Left forelimb (tissue), 1 donor: ENCODE results near the gene SLC4A7.
"Not testable (repeated sequence)": the region's sequence is repeated elsewhere in the genome, so short reads cannot be mapped to it uniquely, and the experiment has no call there.

ENCODE experiments used
- DNase-seq: peaks from one replicate; pipeline ENCODE4 v3.0.0-alpha.2; 2018; ENCODE audit warnings: low spot score

The SLC4A7 gene

GRCh38 chr3:27484015-27484844 is at the start of gene SLC4A7:
SLC4A7 (minus strand) TSS chr3:27484384; CDS start chr3:27484126, 258 bp downstream.
- DNase-seq, result peak; percentile 99

GRCh38 chr3:27533261-27533607 is 49.0 kb upstream of the SLC4A7 start:
- no peak for DNase-seq

GRCh38 chr3:27532426-27533260 is 48.5 kb upstream of the SLC4A7 start:
- no peak for DNase-seq

DNA sequence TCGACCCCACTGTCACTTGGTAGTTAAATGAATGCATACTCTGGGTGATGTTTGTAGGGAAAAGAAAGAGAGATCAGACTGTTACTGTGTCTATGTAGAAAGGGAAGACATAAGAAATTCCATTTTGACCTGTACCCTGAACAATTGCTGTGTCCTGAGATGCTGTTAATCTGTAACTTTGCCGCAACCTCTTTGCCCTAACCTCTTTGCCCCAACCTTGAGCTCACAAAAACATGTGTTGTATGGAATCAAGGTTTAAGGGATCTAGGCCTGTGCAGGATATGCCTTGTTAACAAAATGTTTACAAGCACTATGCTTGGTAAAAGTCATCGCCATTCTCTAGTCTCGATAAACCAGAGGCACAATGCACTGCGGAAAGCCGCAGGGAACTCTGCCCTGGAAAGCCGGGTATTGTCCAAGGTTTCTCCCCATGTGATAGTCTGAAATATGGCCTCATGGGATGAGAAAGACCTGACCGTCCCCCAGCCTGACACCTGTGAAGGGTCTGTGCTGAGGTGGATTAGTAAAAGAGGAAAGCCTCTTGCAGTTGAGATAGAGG is 47.1 kb upstream of the SLC4A7 start:
- DNase-seq, result not testable (repeated sequence)

DNA sequence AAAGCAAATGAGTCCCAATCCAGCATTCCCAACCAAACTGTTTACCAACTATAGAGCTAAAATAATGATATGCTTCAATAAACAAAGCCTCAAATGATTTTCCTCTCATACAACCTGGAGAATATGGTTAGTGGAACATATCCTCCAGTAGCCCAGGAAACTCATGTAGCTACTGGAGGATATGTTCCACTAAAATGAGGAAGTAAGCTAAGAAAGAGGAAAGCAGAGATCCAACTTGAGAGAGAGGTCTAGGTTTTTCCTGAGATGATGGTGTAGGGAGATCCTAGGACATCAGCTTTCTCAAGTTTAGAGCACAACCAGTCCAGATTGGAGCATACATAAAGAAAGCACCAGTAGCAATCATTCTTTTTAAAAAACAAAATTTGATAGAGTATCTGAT is 44.6 kb upstream of the SLC4A7 start:
- no peak for DNase-seq

- no peak for DNase-seq
These were observed 42.6 kb upstream of the SLC4A7 start for GRCh38 chr3:27526614-27527315.

- no peak for DNase-seq
These were observed 37.7 kb upstream of the SLC4A7 start for GRCh38 chr3:27521872-27522265.

GRCh38 chr3:27521179-27521871 is 37.1 kb upstream of the SLC4A7 start:
- DNase-seq, result no peak

DNA sequence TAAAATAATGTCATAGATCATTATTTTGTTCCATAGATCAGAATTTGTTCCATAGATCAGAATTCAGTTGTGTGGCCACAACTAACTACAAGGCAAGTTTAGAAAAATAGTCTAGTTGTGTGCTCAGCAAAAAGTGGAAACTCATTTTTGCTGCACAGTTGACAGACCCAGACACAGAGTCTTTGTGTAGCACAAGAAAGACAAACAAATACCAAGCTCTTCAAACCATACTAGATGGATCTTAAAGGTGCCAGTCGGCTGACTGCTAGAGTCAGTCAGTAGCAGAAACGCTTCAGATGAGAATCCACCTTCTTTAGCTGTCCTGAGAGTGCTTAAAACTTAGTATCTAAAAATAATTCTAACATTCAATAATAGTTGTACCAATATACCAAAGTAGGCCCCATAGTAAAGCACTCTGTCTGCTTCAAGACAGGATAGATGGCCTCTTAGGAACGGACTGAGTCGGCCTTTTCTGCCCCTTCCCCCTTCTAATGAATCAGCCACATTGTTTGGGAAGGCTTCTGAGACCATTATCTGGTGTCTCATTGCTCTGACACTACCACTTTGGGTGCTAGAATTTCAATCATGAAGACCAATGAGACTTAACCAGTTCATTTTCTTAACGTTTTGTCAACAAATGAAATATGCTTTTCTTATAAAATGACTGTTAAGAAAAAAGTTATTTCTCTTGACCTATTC is 27.7 kb upstream of the SLC4A7 start:
- no peak for DNase-seq

GRCh38 chr3:27509376-27509775 is 25.2 kb upstream of the SLC4A7 start:
- DNase-seq, result no peak

GRCh38 chr3:27508424-27508823 is 24.2 kb upstream of the SLC4A7 start:
- no peak for DNase-seq

DNA sequence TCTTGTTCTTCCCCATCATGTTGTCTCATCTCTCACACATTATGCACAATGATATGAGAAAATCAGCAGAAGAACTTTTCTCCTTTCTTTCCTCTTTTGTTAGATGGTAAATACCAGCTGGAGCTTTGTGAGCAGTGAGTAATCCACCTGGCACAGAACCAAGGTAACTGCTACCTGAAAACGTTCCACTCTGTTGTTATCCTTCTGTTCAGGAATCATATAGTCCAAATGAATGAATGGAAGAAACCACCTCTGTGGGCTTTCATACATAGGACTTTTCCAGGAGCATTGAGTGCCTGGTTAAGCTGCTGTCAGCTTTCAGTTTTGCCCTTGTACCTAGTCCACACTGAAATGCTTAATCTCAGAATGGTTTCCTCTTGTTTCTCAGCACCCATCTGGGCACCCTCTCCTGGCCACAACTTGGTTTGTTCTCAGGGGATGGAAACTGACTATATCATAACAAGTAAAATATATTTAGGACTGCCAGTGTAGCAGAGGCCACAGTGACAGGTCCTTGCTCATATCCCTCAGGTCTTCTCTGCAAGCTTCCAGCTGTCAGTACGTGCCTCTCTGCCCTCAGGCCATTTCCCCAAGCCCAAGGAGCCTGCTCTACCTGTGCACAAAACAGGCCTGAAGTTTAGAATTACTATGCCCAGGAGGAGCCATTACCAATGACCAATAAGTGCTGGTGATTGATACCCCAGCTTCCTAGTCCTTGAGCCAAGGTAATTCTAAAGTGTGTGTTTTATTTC is 23.5 kb upstream of the SLC4A7 start:
- DNase-seq, result no peak

- no peak for DNase-seq
These were observed 22.9 kb upstream of the SLC4A7 start for GRCh38 chr3:27507111-27507510.

DNA sequence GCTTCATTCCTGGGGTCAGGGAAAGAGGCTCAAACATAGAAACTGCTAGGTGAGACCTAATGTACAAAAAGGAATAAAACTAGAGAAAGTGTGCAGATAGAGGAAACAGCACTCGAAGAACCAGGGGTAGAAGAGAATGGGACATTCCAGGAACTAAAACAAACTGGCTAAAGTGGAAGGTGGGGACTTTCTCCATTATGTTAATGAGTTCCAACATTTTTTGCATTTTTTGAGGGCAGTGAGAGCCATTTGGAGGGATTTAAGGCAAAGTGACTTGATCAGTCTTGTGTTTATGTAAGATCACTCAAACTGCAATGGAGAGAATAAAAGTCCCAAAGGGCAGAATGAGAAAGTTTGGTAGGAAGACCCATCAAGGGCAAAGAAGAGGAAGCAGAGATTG is 20.6 kb upstream of the SLC4A7 start:
- no peak for DNase-seq

DNA sequence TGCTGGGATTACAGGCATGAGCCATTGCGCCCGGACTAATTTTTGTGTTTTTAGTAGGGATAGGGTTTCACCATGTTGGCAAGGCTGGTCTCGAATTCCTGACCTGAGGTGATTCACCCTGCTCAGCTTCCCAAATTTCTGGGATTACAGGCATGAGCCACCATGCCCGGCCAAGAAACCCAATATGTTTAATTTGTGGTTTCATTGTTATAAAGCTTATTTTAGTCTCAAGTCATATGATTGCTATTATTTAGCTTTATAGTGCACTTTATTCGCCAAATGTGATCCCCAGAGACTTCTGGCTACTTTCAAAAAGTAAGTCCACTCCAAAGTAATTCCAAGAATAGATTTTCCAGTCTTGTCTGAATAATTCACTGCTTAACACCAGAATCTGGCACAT is 19.3 kb upstream of the SLC4A7 start:
- DNase-seq, result no peak

GRCh38 chr3:27501759-27502158 is 17.6 kb upstream of the SLC4A7 start:
- no peak for DNase-seq

GRCh38 chr3:27500986-27501385 is 16.8 kb upstream of the SLC4A7 start:
- DNase-seq, result no peak

GRCh38 chr3:27500035-27500434 is 15.9 kb upstream of the SLC4A7 start:
- no peak for DNase-seq

- no peak for DNase-seq
These were observed 10.6 kb upstream of the SLC4A7 start for GRCh38 chr3:27494784-27495183.

- no peak for DNase-seq
These were observed 4.6 kb upstream of the SLC4A7 start for GRCh38 chr3:27488821-27489220.
